ENCODE results near the gene B3GALNT1. TPM values are rescaled to one million over a fixed set of nuclear protein-coding genes. Genes with fewer than 3 reads are reported as not detected.

B3GALNT1 gene
- total and polyA plus RNA-seq, 2 experiments from 2014 or later, result 11.7 to 22.5 TPM

DNA sequence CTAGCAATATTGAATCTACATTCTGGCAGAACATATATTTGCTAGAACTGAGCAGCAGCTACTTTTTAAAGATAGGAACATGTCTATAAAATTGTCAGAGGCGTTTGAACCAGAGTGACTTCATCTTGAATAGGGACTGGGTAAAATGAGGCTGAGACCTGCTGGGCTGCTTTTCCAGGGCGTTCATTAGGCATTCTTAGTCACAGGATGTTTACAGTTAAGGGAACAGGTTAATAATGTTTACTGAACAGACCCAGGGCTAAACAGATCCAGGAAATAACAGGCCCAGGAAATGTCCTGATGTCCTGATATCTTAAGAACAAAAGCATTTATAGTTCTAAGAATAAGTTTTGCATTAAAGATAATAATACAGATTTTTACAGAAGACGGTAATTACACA lies 34.5 kb upstream of the B3GALNT1 start:
- Histone ChIP-seq H3K36me3 (replicated peaks; ENCODE audit: insufficient read depth, low read depth) (no peaks in the 10 kb centered on the region), H3K4me3 (no peak overlapping the region), H3K9me3 (ENCODE audit: low read depth) (no peaks in the 10 kb centered on the region), H3K9me2 (replicated peaks; ENCODE audit: insufficient read depth) (no peaks in the 10 kb centered on the region), H4K20me1 (ENCODE audit: insufficient read depth, poor library complexity, severe bottlenecking) (no peaks in the 10 kb centered on the region), H3K4me1 (ENCODE audit: insufficient read depth) (no peaks in the 10 kb centered on the region), H3K4me2 (no peak overlapping the region), H3K27ac (no peak overlapping the region), H2AFZ (no peak overlapping the region), H3K79me2 (no peaks in the 10 kb centered on the region), H3K27me3 (no peaks in the 10 kb centered on the region)
- TF ChIP-seq EZH2phosphoT487 (IDR thresholded peaks at IDR 0.05; ENCODE audit: low read depth, severe bottlenecking, unreplicated experiment) (no peak), EZH2 (IDR thresholded peaks at IDR 0.05; ENCODE audit: borderline replicate concordance) (no peak)
- TF ChIP-seq, protein P1, sequence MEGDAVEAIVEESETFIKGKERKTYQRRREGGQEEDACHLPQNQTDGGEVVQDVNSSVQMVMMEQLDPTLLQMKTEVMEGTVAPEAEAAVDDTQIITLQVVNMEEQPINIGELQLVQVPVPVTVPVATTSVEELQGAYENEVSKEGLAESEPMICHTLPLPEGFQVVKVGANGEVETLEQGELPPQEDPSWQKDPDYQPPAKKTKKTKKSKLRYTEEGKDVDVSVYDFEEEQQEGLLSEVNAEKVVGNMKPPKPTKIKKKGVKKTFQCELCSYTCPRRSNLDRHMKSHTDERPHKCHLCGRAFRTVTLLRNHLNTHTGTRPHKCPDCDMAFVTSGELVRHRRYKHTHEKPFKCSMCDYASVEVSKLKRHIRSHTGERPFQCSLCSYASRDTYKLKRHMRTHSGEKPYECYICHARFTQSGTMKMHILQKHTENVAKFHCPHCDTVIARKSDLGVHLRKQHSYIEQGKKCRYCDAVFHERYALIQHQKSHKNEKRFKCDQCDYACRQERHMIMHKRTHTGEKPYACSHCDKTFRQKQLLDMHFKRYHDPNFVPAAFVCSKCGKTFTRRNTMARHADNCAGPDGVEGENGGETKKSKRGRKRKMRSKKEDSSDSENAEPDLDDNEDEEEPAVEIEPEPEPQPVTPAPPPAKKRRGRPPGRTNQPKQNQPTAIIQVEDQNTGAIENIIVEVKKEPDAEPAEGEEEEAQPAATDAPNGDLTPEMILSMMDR (IDR thresholded peaks at IDR 0.05; ENCODE audit: poor library complexity), result no peak
- no peak for DNase-seq (ENCODE audit: low spot score)
- 63% methylated on average over 3 of the region's 3 CpGs for WGBS (ENCODE audit: low lambda C conversion rate, missing lambda C conversion rate)

DNA sequence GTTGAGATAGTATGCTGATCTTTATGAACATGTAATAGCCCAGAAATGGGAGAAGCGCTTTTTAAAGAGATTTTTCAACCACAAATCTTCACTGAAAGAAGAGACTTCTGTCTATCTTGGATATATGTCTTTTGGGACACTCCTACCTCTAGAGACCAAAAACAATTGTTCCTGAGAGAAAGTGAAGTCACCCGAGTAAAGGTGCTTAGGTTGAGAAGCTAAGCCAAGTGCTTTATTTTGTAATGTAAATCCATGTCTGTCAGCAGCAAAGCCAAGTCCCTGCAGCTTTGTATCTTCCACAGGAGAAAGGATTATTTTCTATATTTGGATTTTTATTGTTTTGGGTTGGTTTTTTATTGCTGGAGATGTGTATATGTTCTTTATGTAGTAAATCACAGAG lies 32.1 kb upstream of the B3GALNT1 start:
- no peaks in the 10 kb centered on the region for H3K9me3 ChIP-seq (ENCODE audit: low read depth)
- no peaks in the 10 kb centered on the region for H3K36me3 ChIP-seq (replicated peaks; ENCODE audit: insufficient read depth, low read depth)
- H3K79me2 ChIP-seq, result no peaks in the 10 kb centered on the region
- no peaks in the 10 kb centered on the region for H3K9me2 ChIP-seq (replicated peaks; ENCODE audit: insufficient read depth)
- no peak overlapping the region for H3K4me3 ChIP-seq
- H2AFZ ChIP-seq, result no peak overlapping the region
- TF ChIP-seq EZH2phosphoT487 (IDR thresholded peaks at IDR 0.05; ENCODE audit: low read depth, severe bottlenecking, unreplicated experiment) (no peak), EZH2 (IDR thresholded peaks at IDR 0.05; ENCODE audit: borderline replicate concordance) (no peak)
- TF ChIP-seq, protein P1 (IDR thresholded peaks at IDR 0.05; ENCODE audit: poor library complexity), result no peak
- no peak overlapping the region for H3K4me2 ChIP-seq
- DNase-seq (ENCODE audit: low spot score), result no peak
- H3K27ac ChIP-seq, result no peak overlapping the region
- no peaks in the 10 kb centered on the region for H3K27me3 ChIP-seq
- no peaks in the 10 kb centered on the region for H4K20me1 ChIP-seq (ENCODE audit: insufficient read depth, poor library complexity, severe bottlenecking)
- 62% methylated on average over 2 of the region's 2 CpGs for WGBS (ENCODE audit: low lambda C conversion rate, missing lambda C conversion rate)
- H3K4me1 ChIP-seq (ENCODE audit: insufficient read depth), result no peaks in the 10 kb centered on the region

DNA sequence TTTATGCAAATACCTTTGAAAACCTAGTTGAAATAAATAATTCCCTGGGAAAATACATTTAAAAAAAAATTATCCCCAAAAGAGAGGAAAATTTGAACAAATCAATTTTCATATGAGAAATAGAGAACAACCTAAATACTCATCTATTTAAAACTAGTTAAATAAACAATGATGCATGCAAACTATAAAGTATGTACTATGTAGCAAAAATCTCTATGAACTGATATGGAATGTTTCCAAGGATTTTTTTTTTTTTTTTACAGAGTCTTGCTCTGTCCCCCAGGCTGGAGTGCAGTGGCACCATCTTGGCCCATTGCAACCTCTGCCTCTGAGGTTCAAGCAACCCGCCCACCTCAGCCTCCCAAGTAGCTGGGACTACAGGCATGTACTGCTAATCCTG lies 27.2 kb upstream of the B3GALNT1 start:
- H2AFZ ChIP-seq, result no peak overlapping the region
- H3K36me3 ChIP-seq (replicated peaks; ENCODE audit: insufficient read depth, low read depth), result no peaks in the 10 kb centered on the region
- WGBS (ENCODE audit: low lambda C conversion rate, missing lambda C conversion rate), result 100% methylated on average over 1 of the region's 1 CpG
- H3K27ac ChIP-seq, result no peak overlapping the region
- H3K27me3 ChIP-seq, result no peaks in the 10 kb centered on the region
- H3K79me2 ChIP-seq, result no peaks in the 10 kb centered on the region
- no peak for DNase-seq (ENCODE audit: low spot score)
- H4K20me1 ChIP-seq (ENCODE audit: insufficient read depth, poor library complexity, severe bottlenecking), result no peaks in the 10 kb centered on the region
- H3K4me3 ChIP-seq, result no peak overlapping the region
- H3K4me1 ChIP-seq (ENCODE audit: insufficient read depth), result no peaks in the 10 kb centered on the region
- H3K9me3 ChIP-seq (ENCODE audit: low read depth), result no peaks in the 10 kb centered on the region
- H3K9me2 ChIP-seq (replicated peaks; ENCODE audit: insufficient read depth), result no peaks in the 10 kb centered on the region
- TF ChIP-seq, protein P1 (IDR thresholded peaks at IDR 0.05; ENCODE audit: poor library complexity), result no peak
- TF ChIP-seq EZH2 (IDR thresholded peaks at IDR 0.05; ENCODE audit: borderline replicate concordance) (no peak), EZH2phosphoT487 (IDR thresholded peaks at IDR 0.05; ENCODE audit: low read depth, severe bottlenecking, unreplicated experiment) (no peak)
- no peak overlapping the region for H3K4me2 ChIP-seq

DNA sequence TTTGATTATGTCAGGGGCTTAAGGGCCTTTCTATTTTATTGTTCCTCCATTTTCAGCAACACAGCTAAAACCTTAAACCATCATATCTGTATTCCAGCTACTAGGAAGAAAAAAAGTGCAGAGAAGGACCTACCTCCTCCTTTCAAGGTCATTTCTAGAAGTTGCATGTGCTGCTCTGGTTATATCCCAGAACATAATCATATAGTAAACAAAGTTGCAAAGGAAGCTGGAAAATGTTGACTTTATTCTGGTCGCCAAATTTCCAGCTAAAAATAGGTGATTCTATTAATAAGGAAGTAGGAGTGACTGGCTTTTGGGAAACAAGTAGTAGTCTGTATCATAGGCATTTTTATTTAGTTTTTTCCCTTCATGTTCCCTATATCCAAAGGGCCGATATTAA lies 21.3 kb upstream of the B3GALNT1 start:
- H3K36me3 ChIP-seq (replicated peaks; ENCODE audit: insufficient read depth, low read depth), result no peaks in the 10 kb centered on the region
- peaks cover 8% of the 10 kb centered on the region for H3K9me3 ChIP-seq (ENCODE audit: low read depth)
- WGBS (ENCODE audit: low lambda C conversion rate, missing lambda C conversion rate), result 85% methylated on average over 2 of the region's 2 CpGs
- H3K4me2 ChIP-seq, result no peak overlapping the region
- no peak overlapping the region for H3K4me3 ChIP-seq
- no peak overlapping the region for H2AFZ ChIP-seq
- no peaks in the 10 kb centered on the region for H3K9me2 ChIP-seq (replicated peaks; ENCODE audit: insufficient read depth)
- H3K79me2 ChIP-seq, result no peaks in the 10 kb centered on the region
- H3K27me3 ChIP-seq, result no peaks in the 10 kb centered on the region
- no peaks in the 10 kb centered on the region for H4K20me1 ChIP-seq (ENCODE audit: insufficient read depth, poor library complexity, severe bottlenecking)
- H3K4me1 ChIP-seq (ENCODE audit: insufficient read depth), result no peaks in the 10 kb centered on the region
- no peak for DNase-seq (ENCODE audit: low spot score)
- H3K27ac ChIP-seq, result no peak overlapping the region
- TF ChIP-seq, protein P1 (IDR thresholded peaks at IDR 0.05; ENCODE audit: poor library complexity), result no peak
- TF ChIP-seq EZH2phosphoT487 (IDR thresholded peaks at IDR 0.05; ENCODE audit: low read depth, severe bottlenecking, unreplicated experiment), result no peak
- no peak for TF ChIP-seq EZH2 (IDR thresholded peaks at IDR 0.05; ENCODE audit: borderline replicate concordance)

Measured in hepatocyte (in vitro differentiated cells).